PFSK-1 (cell line): ENCODE data around the gene RIPK4.

Source experiments
- POLR2AphosphoS5 ChIP-seq: IDR thresholded peaks from 2 replicates; pipeline ENCODE4 v1.6.1; 2012; ENCODE audit warnings: low read depth, mild to moderate bottlenecking, control low read depth, low read length, moderate library complexity
- REST ChIP-seq, 2 experiments: IDR thresholded peaks; 2 replicates each; pipeline versions ENCODE4 v1.6.1 to v1.8.0; 2011 to 2012; ENCODE audit warnings: low read depth in 2 of 2, low read length in 2 of 2, control low read depth in 1 of 2, inconsistent platforms in 1 of 2, mild to moderate bottlenecking in 1 of 2, moderate library complexity in 1 of 2; ENCODE audit not compliant: insufficient read depth in 1 of 2
- SIN3A ChIP-seq: IDR thresholded peaks from 2 replicates; pipeline ENCODE4 v1.6.1; 2012; ENCODE audit warnings: mild to moderate bottlenecking, low read length, moderate library complexity, borderline replicate concordance; ENCODE audit not compliant: insufficient read depth
- TAF1 ChIP-seq: IDR thresholded peaks from 2 replicates; pipeline ENCODE4 v1.6.1; 2012; ENCODE audit warnings: low read length, control low read depth, borderline replicate concordance; ENCODE audit not compliant: insufficient read depth

GRCh38 chr21:41759926-41760325 lies 6.9 kb downstream of the RIPK4 start:
- TF ChIP-seq SIN3A (no peak), TAF1 (no peak), REST (IDR thresholded peaks at IDR 0.05; ENCODE audit: insufficient read depth in 1 of 2, low read depth in 2 of 2, low read length in 2 of 2) (no peak), POLR2AphosphoS5 (no peak)
